ENCODE results near the gene GOLM1.

The GOLM1 gene

GRCh38 chr9:86043999-86044398 is 55.4 kb downstream of the GOLM1 start:
- Histone ChIP-seq H3K9me3 (ENCODE audit: control extremely low read depth in 1 of 5, control insufficient read depth in 4 of 5, insufficient read depth in 2 of 5, low read depth in 1 of 5, low read length in 4 of 5) (no peaks in the 10 kb centered on the region), H3K27ac (ENCODE audit: insufficient read depth in 1 of 2, low read depth in 1 of 2, low read length in 2 of 2, poor library complexity in 1 of 2, severe bottlenecking in 2 of 2) (no peak overlapping the region), H3K27me3 (replicated peaks in 2 of 5; ENCODE audit: control insufficient read depth in 4 of 5, insufficient read depth in 5 of 5, low read length in 4 of 5) (no peaks in the 10 kb centered on the region), H3K36me3 (ENCODE audit: control insufficient read depth in 4 of 4, insufficient read depth in 4 of 4, low read length in 3 of 4) (peaks cover 0 to 2% (median 0%) of the 10 kb centered on the region in 4 experiments), H3K4me1 (ENCODE audit: control extremely low read depth in 1 of 4, control insufficient read depth in 4 of 4, insufficient read depth in 4 of 4, low read length in 3 of 4) (no peaks in the 10 kb centered on the region), H3K4me3 (ENCODE audit: control insufficient read depth in 1 of 7, extremely low read depth in 1 of 7, insufficient read depth in 4 of 7, low read depth in 2 of 7, low read length in 6 of 7) (no peak overlapping the region)
- WGBS (ENCODE audit: insufficient coverage), result no CpG with 5 or more reads among the region's 4 CpGs
- ChIA-PET CTCF (interaction anchor here (1.0 kb wide), 2 partner anchors 11 kb away, joined by 3 read pairs; no protein-coding TSS in a partner anchor), POLR2A (no interaction called here)
- no peak for DNase-seq

GRCh38 chr9:86043586-86043985 is 55.8 kb downstream of the GOLM1 start:
- no peak overlapping the region for H3K4me3 ChIP-seq (ENCODE audit: control insufficient read depth in 1 of 7, extremely low read depth in 1 of 7, insufficient read depth in 4 of 7, low read depth in 2 of 7, low read length in 6 of 7)
- peaks cover 0 to 2% (median 0%) of the 10 kb centered on the region in 4 experiments for H3K36me3 ChIP-seq (ENCODE audit: control insufficient read depth in 4 of 4, insufficient read depth in 4 of 4, low read length in 3 of 4)
- H3K4me1 ChIP-seq (ENCODE audit: control extremely low read depth in 1 of 4, control insufficient read depth in 4 of 4, insufficient read depth in 4 of 4, low read length in 3 of 4), result no peaks in the 10 kb centered on the region
- DNase-seq, result no peak
- H3K27me3 ChIP-seq (replicated peaks in 2 of 5; ENCODE audit: control insufficient read depth in 4 of 5, insufficient read depth in 5 of 5, low read length in 4 of 5), result no peaks in the 10 kb centered on the region
- ChIA-PET CTCF (no interaction called here), POLR2A (no interaction called here)
- 100% methylated on average over 5 of the region's 5 CpGs for WGBS (ENCODE audit: insufficient coverage)
- H3K9me3 ChIP-seq (ENCODE audit: control extremely low read depth in 1 of 5, control insufficient read depth in 4 of 5, insufficient read depth in 2 of 5, low read depth in 1 of 5, low read length in 4 of 5), result no peaks in the 10 kb centered on the region
- no peak overlapping the region for H3K27ac ChIP-seq (ENCODE audit: insufficient read depth in 1 of 2, low read depth in 1 of 2, low read length in 2 of 2, poor library complexity in 1 of 2, severe bottlenecking in 2 of 2)

GRCh38 chr9:86042199-86042978 is 57.0 kb downstream of the GOLM1 start:
- H3K36me3 ChIP-seq (ENCODE audit: control insufficient read depth in 4 of 4, insufficient read depth in 4 of 4, low read length in 3 of 4), result peaks cover 0 to 2% (median 0%) of the 10 kb centered on the region in 4 experiments
- DNase-seq, result no peak
- H3K4me3 ChIP-seq (ENCODE audit: control insufficient read depth in 1 of 7, extremely low read depth in 1 of 7, insufficient read depth in 4 of 7, low read depth in 2 of 7, low read length in 6 of 7), result no peak overlapping the region
- no peak overlapping the region for H3K27ac ChIP-seq (ENCODE audit: insufficient read depth in 1 of 2, low read depth in 1 of 2, low read length in 2 of 2, poor library complexity in 1 of 2, severe bottlenecking in 2 of 2)
- no peaks in the 10 kb centered on the region for H3K4me1 ChIP-seq (ENCODE audit: control extremely low read depth in 1 of 4, control insufficient read depth in 4 of 4, insufficient read depth in 4 of 4, low read length in 3 of 4)
- no peaks in the 10 kb centered on the region for H3K27me3 ChIP-seq (replicated peaks in 2 of 5; ENCODE audit: control insufficient read depth in 4 of 5, insufficient read depth in 5 of 5, low read length in 4 of 5)
- ChIA-PET POLR2A (interaction anchor here (0.5 kb wide), 1 partner anchor 1136 kb away, joined by 5 read pairs; no protein-coding TSS in a partner anchor), CTCF (no interaction called here)
- WGBS (ENCODE audit: insufficient coverage), result 70% methylated on average over 3 of the region's 5 CpGs
- H3K9me3 ChIP-seq (ENCODE audit: control extremely low read depth in 1 of 5, control insufficient read depth in 4 of 5, insufficient read depth in 2 of 5, low read depth in 1 of 5, low read length in 4 of 5), result no peaks in the 10 kb centered on the region

- H3K9me3 ChIP-seq (ENCODE audit: control extremely low read depth in 1 of 5, control insufficient read depth in 4 of 5, insufficient read depth in 2 of 5, low read depth in 1 of 5, low read length in 4 of 5), result no peaks in the 10 kb centered on the region
- no peak for DNase-seq
- H3K4me1 ChIP-seq (ENCODE audit: control extremely low read depth in 1 of 4, control insufficient read depth in 4 of 4, insufficient read depth in 4 of 4, low read length in 3 of 4), result no peaks in the 10 kb centered on the region
- ChIA-PET POLR2A (interaction anchor here (0.5 kb wide), 1 partner anchor 1137 kb away, joined by 5 read pairs; no protein-coding TSS in a partner anchor), CTCF (no interaction called here)
- no peaks in the 10 kb centered on the region for H3K27me3 ChIP-seq (replicated peaks in 2 of 5; ENCODE audit: control insufficient read depth in 4 of 5, insufficient read depth in 5 of 5, low read length in 4 of 5)
- no peak overlapping the region for H3K27ac ChIP-seq (ENCODE audit: insufficient read depth in 1 of 2, low read depth in 1 of 2, low read length in 2 of 2, poor library complexity in 1 of 2, severe bottlenecking in 2 of 2)
- H3K4me3 ChIP-seq (ENCODE audit: control insufficient read depth in 1 of 7, extremely low read depth in 1 of 7, insufficient read depth in 4 of 7, low read depth in 2 of 7, low read length in 6 of 7), result no peak overlapping the region
- peaks cover 0 to 3% (median 1%) of the 10 kb centered on the region in 4 experiments for H3K36me3 ChIP-seq (ENCODE audit: control insufficient read depth in 4 of 4, insufficient read depth in 4 of 4, low read length in 3 of 4)
- WGBS (ENCODE audit: insufficient coverage), result 85% methylated on average over 7 of the region's 8 CpGs
Observed at GRCh38 chr9:86041311-86041741, 58.0 kb downstream of the GOLM1 start.

GRCh38 chr9:86040861-86041155 is 58.5 kb downstream of the GOLM1 start:
- CTCF ChIA-PET, result no interaction called here
- Histone ChIP-seq H3K27me3 (replicated peaks in 2 of 5; ENCODE audit: control insufficient read depth in 4 of 5, insufficient read depth in 5 of 5, low read length in 4 of 5) (no peaks in the 10 kb centered on the region), H3K4me3 (ENCODE audit: control insufficient read depth in 1 of 7, extremely low read depth in 1 of 7, insufficient read depth in 4 of 7, low read depth in 2 of 7, low read length in 6 of 7) (no peak overlapping the region), H3K4me1 (ENCODE audit: control extremely low read depth in 1 of 4, control insufficient read depth in 4 of 4, insufficient read depth in 4 of 4, low read length in 3 of 4) (no peaks in the 10 kb centered on the region), H3K36me3 (ENCODE audit: control insufficient read depth in 4 of 4, insufficient read depth in 4 of 4, low read length in 3 of 4) (peaks cover 0 to 7% (median 1%) of the 10 kb centered on the region in 4 experiments), H3K9me3 (ENCODE audit: control extremely low read depth in 1 of 5, control insufficient read depth in 4 of 5, insufficient read depth in 2 of 5, low read depth in 1 of 5, low read length in 4 of 5) (no peaks in the 10 kb centered on the region), H3K27ac (ENCODE audit: insufficient read depth in 1 of 2, low read depth in 1 of 2, low read length in 2 of 2, poor library complexity in 1 of 2, severe bottlenecking in 2 of 2) (no peak overlapping the region)
- POLR2A ChIA-PET, result no interaction called here
- DNase-seq, result no peak
- WGBS (ENCODE audit: insufficient coverage), result 88% methylated on average over 2 of the region's 3 CpGs

GRCh38 chr9:86039991-86040860 is 59.1 kb downstream of the GOLM1 start:
- H3K4me1 ChIP-seq (ENCODE audit: control extremely low read depth in 1 of 4, control insufficient read depth in 4 of 4, insufficient read depth in 4 of 4, low read length in 3 of 4), result no peaks in the 10 kb centered on the region
- H3K4me3 ChIP-seq (ENCODE audit: control insufficient read depth in 1 of 7, extremely low read depth in 1 of 7, insufficient read depth in 4 of 7, low read depth in 2 of 7, low read length in 6 of 7), result no peak overlapping the region
- peaks cover 0 to 10% (median 1%) of the 10 kb centered on the region in 4 experiments for H3K36me3 ChIP-seq (ENCODE audit: control insufficient read depth in 4 of 4, insufficient read depth in 4 of 4, low read length in 3 of 4)
- H3K27me3 ChIP-seq (replicated peaks in 2 of 5; ENCODE audit: control insufficient read depth in 4 of 5, insufficient read depth in 5 of 5, low read length in 4 of 5), result no peaks in the 10 kb centered on the region
- no peak for DNase-seq
- H3K9me3 ChIP-seq (ENCODE audit: control extremely low read depth in 1 of 5, control insufficient read depth in 4 of 5, insufficient read depth in 2 of 5, low read depth in 1 of 5, low read length in 4 of 5), result no peaks in the 10 kb centered on the region
- POLR2A ChIA-PET, result no interaction called here
- CTCF ChIA-PET, result no interaction called here
- WGBS (ENCODE audit: insufficient coverage), result 100% methylated on average over 12 of the region's 12 CpGs
- H3K27ac ChIP-seq (ENCODE audit: insufficient read depth in 1 of 2, low read depth in 1 of 2, low read length in 2 of 2, poor library complexity in 1 of 2, severe bottlenecking in 2 of 2), result no peak overlapping the region

GRCh38 chr9:86036555-86036954 is 62.8 kb downstream of the GOLM1 start:
- Histone ChIP-seq H3K36me3 (ENCODE audit: control insufficient read depth in 4 of 4, insufficient read depth in 4 of 4, low read length in 3 of 4) (peaks cover 0 to 32% (median 5%) of the 10 kb centered on the region in 4 experiments), H3K27ac (ENCODE audit: insufficient read depth in 1 of 2, low read depth in 1 of 2, low read length in 2 of 2, poor library complexity in 1 of 2, severe bottlenecking in 2 of 2) (no peak overlapping the region), H3K9me3 (ENCODE audit: control extremely low read depth in 1 of 5, control insufficient read depth in 4 of 5, insufficient read depth in 2 of 5, low read depth in 1 of 5, low read length in 4 of 5) (no peaks in the 10 kb centered on the region), H3K27me3 (replicated peaks in 2 of 5; ENCODE audit: control insufficient read depth in 4 of 5, insufficient read depth in 5 of 5, low read length in 4 of 5) (no peaks in the 10 kb centered on the region), H3K4me1 (ENCODE audit: control extremely low read depth in 1 of 4, control insufficient read depth in 4 of 4, insufficient read depth in 4 of 4, low read length in 3 of 4) (no peaks in the 10 kb centered on the region), H3K4me3 (ENCODE audit: control insufficient read depth in 1 of 7, extremely low read depth in 1 of 7, insufficient read depth in 4 of 7, low read depth in 2 of 7, low read length in 6 of 7) (no peak overlapping the region)
- CTCF ChIA-PET, result no interaction called here
- POLR2A ChIA-PET, result no interaction called here
- DNase-seq, result no peak
- WGBS (ENCODE audit: insufficient coverage), result 94% methylated on average over 8 of the region's 9 CpGs

All from common myeloid progenitor, CD34-positive (primary cell).